Dermis blood vessel endothelial cell (primary cell): Measurements from ENCODE around the gene PANX1. TPM values are rescaled to one million over a fixed set of nuclear protein-coding genes. Genes with fewer than 3 reads are reported as not detected.
A peak's percentile ranks its signal among the peaks of the same experiment; 100 is the strongest.

ENCODE experiments used
- DNase-seq: peaks from one replicate; pipeline ENCODE4 v3.0.0; 2010
- total RNA-seq: library from RNA; depleted of rRNA; stranded (reverse); fragments of >200 nt; gene quantifications from 2 replicates; pipeline ENCODE4 v1.2.3, GENCODE V29; 2014

Gene PANX1
- total RNA-seq, 1 donor from 2014 or later, result 24.8 TPM

DNA sequence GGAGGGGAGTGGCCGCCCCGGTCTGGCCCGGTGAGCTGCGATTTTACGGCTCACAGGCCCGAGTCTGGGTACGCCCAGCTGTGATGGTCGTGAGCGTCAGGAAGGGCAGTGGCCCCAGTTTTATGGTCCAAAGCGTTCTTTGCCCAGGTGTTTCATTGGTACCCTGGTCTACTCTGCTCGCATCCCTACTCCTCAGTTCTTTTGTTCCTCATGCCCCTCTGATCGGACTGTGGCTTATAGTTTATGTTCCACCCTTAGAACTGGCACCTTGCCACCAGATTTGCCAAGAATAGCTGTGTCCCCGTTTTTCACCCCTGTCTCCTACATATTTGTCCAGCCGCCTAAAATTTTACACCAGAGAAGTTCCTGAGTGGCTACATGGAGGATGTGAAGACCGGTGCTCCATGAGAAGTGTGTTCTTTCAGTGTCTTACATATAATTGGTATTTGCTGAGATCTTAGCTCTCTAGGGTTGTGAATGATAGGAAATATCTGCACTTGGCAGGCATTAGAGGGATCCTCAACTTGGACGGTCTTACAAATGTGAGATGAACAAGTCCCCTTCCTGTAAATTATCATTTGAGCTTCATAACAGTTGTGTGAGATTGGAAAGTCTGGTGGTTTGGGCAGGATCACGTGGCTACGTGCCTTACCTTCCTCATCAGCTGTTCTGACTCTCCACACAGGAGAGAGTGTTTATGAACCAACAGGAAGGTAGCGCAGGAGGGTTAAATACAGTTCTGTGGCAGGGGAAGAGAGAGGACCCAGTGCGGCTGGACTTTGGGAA, 1.1 kb downstream of the PANX1 start:
- no peak for DNase-seq

DNA sequence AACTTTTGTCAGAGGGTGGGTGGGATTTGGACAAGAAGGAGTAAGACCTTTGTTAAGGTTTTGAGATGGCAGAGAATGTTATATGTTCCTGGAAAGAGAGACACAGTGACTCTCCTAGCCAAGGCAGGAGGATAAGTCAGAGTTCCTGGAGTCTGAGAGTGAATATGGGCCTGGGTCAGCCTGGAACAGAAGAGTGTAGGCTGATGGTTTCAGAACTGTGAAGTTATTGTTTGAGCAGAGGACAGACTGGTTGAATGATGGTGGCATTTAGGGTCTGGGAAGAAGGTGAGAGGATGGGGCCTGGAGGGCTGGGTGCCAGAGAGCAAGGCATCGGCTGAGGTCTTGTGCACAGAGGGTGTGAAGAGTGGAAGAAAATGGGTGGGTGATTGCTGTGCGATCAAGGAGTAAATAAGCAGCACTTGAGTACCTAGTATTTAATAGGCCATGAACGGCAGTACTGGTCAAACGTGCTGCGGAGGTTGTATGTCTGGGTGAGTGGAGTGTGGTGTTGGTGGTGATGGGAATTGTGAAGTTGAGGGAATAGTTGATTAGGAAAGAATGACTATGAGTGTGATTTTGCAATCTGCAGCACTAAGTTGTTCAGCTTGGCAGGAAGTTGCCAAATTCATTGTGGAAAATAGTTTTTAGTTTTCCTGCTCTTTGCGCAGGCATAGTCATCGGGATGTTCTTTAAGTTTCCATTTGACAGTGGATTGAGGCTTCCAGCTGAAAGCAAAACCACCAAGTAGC, 1.8 kb downstream of the PANX1 start:
- peak; percentile 59 for DNase-seq

DNA sequence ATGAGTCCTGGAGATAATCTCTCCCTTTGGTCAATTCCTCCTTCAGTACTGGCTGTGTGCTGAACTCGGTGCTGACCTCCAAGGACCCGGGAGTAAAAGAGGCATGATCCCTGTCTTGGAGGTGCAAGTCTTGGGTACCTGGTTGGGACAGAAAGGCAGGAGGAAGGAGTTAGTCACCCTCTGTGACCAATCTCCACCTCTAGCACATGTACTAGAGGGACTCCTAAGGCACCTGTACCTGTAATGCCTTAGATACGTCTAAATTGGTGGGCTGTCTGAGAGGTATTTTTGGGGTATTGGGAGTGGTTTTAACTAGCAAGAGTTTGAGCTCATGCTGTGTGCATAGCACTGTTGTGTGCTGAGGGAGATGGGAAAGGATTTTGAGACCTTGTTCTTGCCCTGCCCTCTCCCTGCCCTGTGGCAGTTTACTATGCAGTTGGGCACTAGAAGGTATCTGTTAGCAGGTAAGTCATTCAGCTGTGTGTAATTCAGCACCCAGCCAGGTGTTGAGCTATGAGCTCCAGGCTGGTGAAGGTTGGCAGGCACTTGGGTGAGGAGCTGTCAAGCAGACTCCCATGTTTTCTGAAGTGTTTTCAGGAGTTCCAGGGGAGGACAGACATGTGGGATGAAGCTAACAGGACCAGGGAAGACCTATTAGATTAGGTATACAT, 2.5 kb downstream of the PANX1 start:
- no peak for DNase-seq

DNA sequence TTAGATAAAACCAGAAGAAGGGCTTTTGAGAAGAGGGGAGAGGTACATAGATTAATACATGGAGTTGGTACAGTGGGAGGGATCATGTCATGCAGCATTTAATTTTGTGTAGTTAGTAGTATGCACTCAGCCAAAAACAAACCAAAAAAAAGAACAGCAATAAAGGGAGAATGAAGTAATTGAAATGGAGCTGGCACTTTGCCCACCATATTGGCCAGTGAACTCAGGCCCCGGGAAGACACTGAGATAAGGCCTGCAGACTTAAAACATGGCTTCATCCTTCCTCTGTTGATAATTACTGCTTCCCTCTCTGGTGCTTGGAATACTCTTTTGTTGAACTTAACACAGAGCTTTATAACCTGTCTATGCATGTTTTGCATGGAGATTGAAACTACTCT, 3.1 kb downstream of the PANX1 start:
- peak; percentile 63 for DNase-seq

DNA sequence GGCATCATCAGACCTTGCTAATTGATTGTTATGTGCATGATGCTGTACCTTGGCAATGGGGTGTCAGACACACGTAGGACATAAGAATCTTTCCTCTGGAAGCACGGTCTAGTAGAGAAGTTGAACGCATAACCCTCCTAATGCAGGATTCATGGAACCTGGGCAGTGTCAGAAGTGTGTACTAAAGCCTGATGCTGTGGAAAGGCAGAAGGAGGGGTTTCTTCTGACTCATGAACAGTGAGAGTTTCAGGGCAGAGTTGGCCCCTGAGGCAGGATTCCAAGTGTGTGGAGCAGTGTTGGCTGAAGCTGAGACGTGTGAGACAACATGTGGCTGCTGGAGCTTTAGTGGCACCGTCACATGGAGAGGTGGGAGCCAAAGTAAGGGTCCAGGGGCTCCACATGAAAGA, 3.5 kb downstream of the PANX1 start:
- DNase-seq, result peak; percentile 46

DNA sequence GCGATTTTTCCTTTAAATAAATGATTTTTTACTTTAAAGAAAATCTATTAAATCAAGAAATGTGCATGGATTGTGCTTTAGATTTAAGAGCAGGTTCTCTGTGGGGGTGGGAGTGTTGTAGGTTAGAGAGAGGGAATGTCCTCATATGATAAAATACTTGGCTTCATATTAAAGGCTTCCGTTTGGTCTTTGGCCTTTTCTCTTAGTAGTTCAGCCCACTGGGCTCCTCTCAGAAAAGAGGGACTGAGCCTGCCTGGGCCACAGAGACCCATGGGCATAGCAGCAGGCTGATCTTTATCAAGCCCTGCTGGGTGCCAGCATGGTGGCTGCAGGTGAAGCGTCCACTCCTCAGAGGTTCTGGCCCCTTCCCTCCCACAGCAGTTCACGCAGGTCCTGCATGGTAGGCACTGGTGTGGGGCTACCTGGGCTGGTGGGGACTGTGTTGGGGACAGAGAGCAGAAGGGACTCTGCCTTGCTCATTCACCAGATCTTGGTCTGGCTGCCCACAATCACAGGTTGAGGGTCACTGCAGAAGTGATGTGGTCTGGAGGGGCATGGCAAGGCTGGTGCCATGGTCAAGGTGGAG, 4.3 kb downstream of the PANX1 start:
- DNase-seq, result no peak

DNA sequence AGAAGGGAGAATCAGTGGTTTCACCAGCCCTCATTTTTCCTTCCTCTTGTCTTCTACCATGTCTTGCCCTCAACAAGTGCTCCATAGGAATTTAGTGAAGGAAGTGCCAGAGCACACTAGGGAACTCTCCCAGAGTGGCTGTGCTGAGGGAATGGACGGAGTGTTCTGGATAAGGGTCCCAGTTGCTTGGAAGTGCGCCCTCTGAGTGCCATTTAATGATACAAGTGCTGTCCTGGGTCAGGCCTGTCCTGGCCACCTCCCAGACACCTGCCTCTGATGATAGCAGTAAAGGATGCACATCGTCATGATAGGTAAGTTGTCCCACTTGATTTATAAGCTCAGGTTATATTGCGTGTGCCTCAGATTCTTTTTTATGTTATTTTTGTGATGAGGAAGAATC, 5.1 kb downstream of the PANX1 start:
- DNase-seq, result no peak

DNA sequence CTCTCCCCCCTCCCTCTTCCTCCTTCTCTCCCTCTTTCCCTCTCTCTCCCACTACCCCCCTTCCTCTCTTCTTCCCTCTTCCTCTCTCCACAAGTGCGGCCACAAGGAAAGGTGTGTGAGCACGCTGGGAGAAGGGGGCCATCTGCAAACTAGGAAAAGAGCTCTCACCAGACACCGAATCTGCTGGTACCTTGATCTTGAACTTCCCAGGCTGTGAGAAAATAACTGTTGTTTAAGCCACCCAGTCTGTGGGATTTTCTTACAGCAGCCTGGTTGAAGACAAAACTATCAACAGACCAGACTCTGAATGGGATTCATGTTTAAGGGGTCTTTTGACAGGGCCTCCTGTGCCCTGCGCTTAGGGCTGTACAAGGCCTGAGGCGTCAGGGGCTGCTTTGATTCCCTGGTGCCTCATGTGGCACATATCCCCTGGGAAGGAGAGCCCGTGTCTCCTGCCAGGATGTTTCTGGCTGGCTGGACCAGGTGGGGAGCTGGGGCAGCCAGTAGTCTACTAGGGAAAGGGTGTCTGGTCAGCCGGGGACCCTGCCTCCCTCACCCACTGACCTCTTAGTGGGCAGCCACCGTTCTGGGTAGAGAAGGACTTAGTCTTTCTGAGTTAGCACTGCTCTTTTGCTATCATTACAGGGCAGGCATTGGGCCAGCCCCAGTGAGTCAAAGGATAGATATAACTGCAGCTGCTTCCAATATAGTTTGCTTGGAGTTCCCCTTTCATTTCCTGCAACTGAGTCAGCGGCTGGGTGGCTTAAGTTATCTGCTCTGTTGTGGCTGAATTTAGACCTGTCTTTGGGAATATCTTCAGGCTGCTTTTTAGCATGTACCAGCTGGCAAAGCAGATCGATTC, 6.2 kb downstream of the PANX1 start:
- DNase-seq, result peak; percentile 90

DNA sequence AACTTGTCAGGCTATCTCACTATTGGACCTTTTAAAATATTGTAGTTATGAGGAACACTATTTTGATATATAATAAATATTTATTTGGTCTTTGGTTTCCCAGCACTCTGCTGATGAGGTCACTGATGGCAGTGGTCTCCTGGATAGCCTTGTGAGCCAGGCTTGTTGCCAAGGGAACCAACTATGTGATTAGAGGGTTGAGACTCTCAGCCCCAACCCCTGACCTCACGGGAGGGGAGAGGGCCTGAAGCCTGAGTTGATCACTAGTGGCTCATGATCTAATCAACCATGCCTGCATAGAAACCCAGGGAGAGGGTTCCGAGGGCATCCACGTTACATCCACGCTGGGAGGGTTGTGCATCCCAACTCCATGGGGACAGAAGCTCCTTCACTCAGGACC, 10.8 kb downstream of the PANX1 start:
- DNase-seq, result no peak

DNA sequence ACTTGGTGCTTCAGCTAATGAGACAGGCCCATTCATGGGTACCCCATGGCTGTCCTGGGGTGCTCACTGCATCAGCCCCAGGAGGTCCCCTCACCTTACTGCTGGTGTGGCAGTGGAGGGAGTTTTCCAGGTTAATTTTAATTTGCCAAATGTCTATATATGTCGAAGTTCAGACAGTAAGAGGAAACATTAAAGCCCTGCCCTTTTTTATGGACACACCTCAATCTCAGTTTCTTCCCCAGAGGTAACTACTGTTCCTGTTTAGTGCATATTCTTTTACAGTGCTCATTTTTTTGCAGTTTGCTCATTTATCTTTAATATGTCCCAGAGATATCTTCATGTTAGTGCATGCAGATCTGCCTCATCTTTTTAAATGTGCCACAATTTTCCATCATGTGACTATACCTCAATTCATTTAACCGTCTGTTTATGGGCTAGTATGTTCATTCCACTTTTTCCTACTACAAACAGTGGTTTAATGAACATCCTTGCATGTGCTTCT, 11.6 kb downstream of the PANX1 start:
- DNase-seq, result no peak

DNA sequence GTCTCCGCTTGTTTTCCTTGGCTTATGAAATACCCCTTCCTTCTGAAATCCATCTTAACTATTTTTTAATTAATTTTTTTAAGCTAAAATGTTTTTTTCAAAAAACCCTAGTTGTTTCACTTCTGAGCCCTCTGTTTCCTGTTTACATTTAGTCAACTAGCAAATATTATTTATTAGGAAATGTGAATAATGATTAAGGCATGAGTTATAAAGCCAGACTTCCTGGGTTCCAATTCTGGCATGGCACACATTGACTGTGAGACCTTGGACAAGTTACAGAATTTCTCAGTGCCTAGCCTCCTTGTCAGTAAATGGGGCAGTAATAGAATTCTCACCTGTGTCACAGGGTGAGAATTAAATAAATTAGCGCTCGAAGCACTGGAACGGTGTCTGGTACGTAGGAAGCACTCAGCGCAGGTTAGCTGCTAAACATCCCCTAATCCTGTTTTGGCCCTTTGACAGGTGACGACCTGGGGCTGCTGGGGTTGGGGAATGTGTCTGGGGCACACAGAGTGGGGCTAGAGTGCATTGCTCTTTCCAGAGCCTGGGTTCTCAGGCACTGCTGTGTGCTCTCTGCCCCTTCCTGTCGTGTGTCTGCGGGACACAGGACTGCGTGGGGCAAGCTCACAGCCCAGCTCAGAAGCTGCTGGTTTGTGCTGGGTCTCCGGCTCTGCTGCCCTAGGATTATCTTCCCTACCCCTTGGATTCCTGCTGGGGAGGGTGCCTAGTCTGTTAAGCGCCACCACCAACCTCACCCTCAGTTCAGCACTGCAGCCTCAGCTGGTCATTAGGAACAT, 13.1 kb downstream of the PANX1 start:
- DNase-seq, result no peak

DNA sequence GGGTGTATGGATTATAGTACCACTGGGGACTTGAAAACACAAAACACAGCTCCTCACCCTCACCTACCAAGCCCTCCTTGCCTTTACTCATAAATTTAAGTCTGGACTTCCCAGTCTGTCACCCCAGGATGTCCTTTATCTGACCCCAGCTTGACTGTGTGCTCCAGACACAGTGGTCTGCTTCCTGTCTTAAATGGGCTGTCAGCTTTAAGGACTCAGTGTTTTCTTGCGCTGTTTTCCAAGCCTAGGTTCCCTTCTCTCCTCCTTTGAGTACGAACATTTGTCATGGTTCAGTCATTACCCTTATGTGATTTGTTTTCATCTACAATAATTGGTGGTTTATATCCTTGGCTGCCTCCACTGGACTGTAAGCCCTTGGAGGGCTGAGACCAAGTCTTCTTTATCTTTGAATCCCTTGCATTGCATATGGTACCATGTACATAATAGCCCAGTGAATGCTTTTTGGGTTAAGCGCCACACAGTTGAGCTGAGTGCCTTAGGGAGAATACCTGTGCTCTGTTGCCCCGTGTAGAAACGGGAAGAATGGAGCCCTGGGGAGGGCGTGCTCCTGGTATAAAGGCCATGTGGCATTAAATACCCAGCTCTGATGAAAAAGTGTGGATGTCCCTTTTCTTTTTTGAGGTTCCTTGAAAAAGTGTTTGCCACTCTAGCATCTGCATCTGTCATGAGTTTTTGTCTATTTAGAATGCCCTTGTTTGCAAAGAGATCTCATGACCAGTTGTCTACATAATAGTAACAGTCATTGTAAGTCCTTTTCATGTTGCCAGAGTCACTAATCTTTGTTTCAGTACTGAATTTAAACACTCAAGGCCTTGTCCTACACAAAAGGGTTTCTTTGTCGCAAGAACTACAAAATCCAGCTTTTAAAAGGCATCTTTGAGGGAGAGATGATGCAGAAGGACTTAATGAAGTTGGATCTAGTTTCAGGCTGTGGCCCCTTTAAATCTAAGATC, 14.0 kb downstream of the PANX1 start:
- peak; percentile 50 for DNase-seq

DNA sequence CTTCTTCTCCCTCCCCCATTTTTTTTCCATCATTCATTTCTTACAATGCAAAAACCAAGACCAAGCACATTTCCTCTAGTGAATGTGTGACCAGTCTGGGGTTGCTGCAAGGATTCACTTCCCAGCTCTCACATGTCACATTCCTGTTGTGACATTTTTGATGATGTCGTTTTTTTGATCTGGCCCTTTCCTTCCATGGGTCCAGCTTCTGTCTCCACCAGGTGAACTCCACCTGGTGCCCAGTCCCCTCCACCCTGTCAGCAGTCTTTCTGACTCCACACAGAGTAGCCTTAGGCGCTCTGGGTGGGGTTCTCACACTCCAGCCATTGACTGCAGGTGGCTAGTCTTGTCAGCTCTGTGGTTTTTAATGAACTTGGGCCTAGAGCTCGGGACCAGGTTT, 15.6 kb downstream of the PANX1 start:
- no peak for DNase-seq

DNA sequence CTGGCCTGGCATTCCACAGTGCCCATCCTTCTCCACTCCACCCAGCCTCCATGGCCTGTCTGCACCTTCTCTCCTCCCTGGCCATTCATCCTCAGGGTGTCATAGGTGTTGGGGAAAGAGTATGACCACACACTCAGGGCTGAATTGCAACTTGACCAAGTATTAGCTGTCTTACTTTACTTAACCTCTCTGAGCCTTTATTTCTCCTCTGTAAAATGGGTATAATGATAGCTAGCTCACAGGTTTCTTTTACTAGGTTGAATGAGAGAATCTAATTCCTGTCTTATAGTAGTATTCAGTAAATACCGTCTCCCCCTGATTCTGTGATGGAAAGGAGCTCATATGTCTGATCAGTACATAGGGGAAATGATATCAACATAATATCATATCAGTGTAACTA, 16.0 kb downstream of the PANX1 start:
- DNase-seq, result no peak

DNA sequence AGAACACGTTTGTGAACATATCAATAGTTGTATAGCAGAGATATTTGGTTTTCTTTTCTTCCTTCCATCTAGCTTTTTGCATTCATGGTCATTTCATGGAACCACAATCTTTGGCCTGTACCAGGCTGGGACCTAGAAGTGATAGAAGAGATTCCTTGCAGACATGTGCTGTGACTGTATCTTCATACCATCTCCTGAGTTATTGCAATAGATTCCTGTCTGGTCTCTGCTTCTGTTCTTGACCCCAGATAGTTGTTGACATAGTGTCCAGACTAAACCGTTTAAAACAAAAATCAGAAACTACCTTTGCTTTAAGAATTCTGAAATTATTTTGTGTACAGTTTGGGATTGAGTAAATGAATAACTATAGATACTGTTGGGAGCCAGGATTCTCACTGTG, 16.8 kb downstream of the PANX1 start:
- no peak for DNase-seq

DNA sequence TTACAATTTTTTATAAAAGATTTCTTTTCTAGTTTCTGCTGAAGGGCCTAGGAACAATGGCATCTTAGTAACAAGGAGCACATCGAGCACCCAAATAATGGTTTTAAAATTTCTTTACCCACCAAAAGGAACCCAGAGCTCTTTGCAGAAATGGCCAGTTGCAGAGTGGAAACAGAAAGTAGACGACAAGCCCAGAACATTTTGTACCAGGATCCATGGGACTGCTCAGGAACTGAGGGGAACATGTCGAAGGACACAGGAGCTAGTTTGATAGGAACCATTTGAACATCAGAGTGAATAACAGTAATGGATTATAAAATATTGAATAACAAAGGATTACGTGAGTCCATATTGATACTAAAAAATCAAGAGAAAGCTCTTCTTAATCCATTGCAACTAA, 17.3 kb downstream of the PANX1 start:
- no peak for DNase-seq

DNA sequence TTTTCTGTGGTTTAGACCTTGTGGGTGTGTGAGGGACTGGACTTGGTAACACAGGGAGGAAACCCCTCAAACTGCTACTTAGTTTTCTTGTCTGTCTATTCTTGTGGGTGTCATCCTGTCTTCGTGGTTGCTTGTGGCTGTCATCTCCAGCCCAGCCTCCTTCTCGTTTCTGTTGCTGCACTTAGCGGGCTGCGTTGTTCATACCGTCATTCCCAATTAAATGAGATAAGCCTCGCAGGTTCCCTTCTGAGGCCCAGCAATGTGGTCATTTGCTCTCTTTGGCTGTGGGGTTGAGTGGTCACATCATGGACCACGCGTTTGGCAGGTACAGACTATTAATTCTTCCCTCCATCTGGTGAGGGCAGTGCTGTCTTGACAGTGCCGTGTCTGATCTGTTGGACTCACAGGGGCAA, 18.8 kb downstream of the PANX1 start:
- DNase-seq, result no peak

DNA sequence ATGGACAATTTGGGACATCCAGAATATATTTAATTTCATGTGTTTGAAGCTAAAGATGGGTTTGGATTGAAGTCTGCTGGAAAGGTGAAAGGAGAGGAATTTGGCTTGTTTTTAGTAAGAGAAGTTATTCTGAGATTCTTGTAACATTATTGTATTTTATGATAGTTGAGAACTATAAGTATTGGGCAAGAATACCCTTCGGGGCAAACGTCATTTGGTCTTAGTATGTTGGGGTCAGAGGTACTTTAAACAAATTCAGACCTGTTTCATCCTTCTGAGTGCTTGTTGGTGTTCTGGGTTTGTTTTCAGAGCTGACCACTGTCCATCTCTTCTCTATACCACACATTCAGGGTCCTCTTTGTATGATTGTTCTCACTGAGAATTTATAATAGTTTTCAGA, 19.5 kb downstream of the PANX1 start:
- no peak for DNase-seq

DNA sequence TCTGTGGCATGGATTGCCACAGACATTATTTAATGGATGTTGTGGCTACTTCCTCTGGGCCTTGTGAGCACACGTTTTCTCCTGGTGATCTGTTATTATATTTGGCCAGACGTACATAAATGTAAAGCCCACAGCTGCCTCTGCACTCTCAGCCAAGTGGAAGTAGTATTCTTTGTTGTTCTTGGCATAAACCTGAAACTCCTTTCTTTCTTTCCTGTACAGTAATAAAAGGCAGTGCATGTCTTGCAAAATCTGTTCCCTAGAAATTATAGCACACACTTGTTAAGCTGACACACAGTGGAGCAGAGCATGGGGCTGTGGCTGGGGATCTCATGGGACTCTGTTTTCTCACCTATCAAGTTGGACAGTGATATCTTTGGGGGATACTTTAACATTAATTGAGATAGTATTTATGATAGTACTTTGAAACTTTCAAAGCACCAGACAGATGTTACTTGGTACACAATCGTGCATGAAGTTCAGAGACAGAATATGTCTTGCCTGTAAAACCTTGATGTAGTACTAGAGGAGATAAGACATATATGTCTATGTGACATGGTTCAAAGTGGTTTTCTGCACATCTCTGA, 20.9 kb downstream of the PANX1 start:
- peak; percentile 73 for DNase-seq

DNA sequence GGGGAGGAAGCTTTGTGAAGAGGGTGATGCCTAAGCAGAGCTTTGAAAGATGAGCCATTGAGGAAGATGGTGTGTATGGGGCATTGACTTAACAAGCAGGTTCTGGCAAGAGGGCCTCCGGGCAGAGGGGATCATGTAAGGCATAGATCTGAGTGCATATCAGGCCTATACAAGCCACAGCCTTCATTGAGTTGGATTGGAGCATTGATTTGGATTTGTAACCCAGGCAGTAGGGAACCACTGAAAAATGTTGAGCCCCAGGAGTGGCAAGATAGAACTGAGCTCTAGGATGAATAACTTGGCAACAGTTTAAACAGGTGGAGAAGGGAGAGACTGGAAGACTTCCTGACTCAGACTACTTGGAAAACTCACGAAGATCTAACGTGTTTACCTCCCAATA, 21.4 kb downstream of the PANX1 start:
- DNase-seq, result no peak
